HG02588 (cell line): ENCODE results near the gene APOL2.
"Not testable (repeated sequence)": the region's sequence is repeated elsewhere in the genome, so short reads cannot be mapped to it uniquely, and the experiment has no call there.

ENCODE experiments used
- ATAC-seq: cut with Tn5 transposase; IDR thresholded peaks from one replicate; pipeline ENCODE4 v1.9.1; 2021; ENCODE audit warnings: mild to moderate bottlenecking, moderate library complexity; ENCODE audit not compliant: unreplicated experiment

Gene APOL2, protein sequence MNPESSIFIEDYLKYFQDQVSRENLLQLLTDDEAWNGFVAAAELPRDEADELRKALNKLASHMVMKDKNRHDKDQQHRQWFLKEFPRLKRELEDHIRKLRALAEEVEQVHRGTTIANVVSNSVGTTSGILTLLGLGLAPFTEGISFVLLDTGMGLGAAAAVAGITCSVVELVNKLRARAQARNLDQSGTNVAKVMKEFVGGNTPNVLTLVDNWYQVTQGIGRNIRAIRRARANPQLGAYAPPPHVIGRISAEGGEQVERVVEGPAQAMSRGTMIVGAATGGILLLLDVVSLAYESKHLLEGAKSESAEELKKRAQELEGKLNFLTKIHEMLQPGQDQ

DNA sequence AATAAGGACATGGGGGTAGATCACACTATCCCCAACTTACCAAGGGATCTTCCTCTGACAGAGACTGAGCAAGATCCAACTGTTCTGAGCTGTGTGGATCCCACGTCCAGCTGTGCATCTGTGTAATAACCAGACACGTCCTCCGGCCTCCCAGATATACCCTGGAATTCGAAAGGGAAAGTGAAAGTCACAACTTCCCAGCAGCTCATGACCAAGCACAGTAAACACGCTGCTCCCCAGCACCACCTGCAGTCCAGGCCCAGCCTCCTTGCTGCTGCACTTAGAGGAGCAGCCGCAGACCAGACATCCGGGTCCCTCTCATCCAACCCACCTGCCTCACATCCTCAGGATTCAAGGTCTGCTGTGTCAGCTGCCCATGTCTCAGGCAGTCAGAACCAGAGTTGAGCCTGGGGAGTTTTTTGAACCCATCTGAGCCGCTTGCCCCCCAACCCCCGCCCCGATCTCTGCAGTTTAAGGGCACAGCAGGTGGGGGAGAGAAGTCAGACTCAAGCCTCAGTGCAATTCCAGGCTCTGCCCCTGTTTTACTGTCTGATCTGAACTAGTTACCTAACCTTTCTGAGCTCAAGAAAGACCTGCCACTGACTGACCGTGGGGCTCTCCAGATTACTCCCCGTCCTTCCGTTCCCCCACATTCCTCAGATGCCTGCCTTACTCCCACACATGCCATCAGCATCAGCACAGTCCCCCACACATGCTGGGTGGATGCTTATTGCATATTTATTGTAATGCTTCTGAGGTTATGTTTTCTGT is at the start of gene APOL2:
APOL2 (minus strand) TSS at position 127 of the 771 bp plus-strand sequence. CDS start 6,365 bp downstream, outside the sequence.
- peak; percentile 76 for ATAC-seq

DNA sequence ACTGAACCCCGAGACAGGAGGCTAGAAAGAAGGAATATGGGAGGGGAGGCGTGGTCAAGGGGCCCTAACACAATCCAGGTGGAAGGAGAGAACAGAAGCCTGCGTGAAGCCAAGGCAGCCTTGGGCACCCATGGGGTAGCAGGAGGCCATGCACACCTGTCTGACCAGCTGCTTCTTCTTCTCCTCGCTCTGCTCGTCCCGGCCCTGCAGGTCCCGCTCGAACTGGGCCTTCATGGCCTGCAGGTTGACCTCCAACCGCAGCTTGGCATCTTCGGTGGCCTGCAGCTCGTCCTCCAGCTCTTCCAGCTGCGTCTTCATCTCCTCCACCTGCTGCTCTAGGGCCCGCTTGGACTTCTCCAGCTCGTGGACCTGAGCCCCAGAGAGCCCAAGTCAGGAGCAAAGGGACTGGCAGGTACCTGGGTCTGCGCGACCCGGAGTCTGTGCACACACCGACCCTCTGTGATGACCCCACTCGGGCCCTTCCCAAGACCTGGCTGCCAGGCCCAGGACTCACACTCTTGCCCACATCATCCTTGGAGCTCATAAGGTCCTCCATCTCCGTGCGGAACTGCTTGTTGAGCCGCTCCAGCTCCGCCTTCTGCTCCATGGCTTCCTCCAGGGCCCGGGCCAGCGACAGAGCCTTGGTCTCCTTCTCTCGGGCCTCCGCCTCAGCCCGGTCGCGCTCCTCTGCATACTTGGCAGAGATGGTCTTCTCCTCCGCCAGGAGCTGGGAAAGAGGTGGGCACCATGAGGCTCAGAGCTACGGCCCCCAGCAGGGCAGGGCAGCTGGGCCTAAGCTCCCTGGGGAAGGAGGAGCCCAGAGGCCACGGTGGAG is 49.5 kb upstream of the APOL2 start:
- ATAC-seq, result no peak

DNA sequence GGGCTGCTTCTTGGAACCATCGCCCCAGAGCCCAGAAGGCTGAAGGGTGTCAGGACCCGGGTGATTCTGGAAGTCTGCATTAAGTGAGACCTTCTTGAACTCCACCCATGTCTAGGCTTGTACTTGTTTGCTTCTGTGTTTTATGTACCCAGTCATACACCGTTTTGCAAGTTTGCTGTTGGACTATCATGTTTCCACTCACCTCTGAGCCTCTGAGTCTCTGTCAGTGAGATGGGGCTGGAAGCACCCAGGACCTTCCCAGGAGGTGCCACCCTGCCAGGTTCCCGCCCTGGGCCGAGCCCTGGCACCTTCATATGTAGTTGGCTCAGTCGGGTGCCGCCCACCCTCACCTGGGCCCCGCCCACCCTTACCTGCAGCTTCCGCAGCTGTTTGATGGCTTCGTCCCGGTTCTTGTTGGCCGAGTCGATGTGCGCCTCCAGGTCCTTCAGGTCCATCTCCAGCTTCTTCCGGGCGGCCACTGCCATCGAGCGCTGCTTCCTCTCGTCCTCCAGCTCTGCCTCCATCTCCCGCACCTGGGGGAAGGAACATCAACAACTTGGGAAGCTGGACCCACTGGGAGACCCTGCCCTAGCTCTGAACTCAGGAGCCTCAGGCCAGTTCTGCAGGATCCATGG is 48.7 kb upstream of the APOL2 start:
- ATAC-seq, result no peak

DNA sequence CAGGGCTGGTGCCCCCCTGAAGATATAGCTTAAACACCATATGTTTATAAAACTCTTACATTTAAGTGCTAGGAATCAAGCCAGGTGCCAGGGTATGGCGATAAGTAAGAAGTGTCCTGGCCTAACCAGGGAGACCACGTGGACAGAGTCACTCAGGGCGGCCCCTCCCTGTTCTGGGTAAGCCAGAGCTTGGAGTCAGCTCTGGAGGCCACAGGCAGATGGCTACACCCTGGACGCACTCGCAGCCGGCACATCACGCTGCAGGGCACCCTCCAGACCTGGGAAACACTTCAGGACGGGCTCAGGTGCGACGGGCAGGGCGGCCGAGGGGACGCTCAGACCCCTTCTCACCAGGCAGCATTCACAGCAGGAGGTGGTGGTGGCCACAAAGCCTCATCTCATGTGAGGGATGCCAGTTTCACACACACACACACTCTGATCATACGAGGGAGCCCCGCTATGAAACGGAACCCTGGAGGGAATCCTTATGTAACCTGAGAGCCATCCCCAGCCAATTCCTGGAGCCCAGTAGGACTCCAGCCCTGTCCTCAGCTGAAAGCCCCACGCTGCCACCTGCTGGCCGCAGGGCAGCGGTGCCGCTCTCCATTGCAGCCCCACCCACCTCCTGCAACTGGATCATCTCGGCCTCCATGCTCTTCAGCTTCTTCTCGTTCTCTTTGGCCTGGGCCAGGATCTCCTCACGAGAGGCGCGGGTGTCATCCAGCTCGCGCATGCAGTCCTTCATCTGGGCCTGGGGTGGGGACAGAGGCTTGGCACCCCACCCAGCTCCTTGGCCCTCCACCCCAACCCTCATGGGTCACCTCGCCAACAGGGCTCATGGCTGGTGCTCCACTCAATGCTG is 47.0 kb upstream of the APOL2 start:
- no peak for ATAC-seq

DNA sequence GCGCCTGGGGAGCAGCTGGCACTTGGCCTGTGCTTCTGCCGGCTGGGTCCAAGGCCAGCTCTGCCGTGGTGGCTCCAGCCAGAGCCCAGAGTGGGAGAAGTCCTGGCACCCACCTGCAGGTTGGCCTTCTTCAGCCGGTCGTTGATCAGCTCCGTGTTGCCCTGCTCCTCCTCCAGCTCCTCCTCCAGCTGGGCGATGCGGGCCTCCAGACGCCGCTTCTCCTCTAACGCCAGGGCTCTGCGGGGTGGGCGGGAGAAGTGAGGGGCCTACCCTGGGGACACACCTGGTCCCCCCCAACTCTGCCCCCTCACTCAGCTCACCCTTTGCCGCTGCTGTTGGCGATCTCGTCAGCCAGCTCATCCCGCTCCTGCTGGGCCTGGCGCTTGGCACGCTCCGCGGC is 46.2 kb upstream of the APOL2 start:
- ATAC-seq, result no peak

DNA sequence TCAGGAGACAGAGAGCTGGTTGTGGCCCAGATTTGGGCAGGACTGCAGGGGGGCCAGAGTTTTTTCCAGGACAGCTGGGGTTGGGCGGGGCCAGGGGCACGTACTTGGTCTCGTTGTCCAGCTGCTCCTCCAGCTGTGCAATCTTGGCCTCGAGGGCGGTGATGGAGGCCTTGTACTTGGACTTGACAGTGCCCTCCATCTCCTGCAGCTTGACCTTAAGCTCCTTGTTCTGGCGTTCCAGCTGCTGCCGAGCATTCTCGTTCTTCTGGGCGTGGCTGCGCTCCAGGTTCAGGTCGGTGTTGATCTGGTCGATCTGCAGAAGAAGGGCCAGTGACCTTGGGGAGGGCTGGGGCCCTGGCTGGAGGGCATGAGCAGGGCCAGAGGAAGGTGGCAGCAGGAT is 45.7 kb upstream of the APOL2 start:
- no peak for ATAC-seq

DNA sequence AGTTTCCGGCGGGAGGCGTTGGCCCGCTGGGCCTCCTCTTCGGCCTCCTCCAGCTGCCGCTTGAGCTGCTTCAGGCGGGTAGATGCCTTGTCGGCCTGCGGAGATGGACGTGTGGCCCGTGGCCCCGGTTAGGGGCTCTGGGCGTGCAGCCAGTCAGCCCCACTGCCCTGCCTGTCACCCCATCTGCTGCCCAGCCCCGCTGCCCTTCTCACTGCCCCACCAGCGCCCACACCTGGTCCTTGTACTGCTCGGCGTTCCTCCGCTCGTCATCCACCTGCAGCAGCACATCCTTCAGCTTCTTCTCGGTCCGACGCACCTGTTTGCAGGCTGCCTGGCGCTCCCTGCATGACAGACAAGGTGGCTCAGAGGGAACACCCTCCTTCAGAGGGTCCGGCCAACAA is 44.8 kb upstream of the APOL2 start:
- ATAC-seq, result no peak

DNA sequence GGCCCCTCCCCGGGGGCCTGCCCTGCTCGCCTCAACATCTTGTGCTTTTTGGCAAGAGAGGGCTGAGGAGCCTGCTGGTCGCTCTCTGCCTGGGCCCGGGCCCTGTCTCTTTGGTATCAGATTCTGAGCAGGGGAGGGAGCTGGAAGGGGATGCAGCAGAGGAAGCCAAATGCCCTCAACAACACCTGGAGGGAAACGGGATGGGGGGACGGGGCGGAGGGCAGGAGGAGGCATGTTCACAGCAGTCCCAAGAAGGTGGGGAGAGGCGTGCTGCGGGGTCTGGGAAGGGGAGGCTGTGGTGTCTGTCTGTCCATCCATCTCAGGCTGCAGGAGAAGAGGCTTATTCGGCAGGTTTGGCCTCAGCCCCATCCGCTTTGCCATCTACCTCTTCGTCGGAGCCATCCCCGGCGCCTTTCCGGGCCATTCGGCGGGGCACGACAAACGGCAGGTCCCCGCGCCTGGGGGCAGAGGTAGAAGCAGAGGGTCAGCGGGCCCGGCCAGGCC is 43.1 kb upstream of the APOL2 start:
- ATAC-seq, result no peak

DNA sequence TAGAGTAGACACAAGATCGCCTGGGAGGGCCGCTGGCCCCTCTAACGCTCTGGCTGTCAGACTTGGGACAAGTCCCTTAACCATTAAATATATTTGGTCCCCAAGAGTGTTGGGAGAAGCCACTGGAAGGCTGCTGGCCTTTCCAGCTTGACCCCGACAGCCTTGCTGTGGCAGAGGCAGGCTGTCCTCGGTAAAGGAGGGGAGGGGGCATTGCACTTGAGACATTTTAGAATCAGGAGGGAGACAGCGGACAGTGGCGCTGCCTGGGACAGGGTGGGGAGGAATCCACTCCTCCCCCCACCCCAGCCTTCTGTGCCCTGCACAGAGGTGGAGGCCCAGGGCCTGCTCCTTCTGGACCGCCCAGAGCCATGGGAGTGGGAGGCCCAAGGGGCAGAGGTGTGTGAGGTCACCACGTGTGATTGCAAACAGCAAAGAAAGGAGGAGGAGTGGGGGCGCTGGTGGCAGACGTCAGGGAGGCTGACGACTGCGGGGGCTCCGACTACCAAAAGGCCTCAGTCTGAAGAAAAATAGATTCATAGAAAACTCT is 42.5 kb upstream of the APOL2 start:
- no peak for ATAC-seq

DNA sequence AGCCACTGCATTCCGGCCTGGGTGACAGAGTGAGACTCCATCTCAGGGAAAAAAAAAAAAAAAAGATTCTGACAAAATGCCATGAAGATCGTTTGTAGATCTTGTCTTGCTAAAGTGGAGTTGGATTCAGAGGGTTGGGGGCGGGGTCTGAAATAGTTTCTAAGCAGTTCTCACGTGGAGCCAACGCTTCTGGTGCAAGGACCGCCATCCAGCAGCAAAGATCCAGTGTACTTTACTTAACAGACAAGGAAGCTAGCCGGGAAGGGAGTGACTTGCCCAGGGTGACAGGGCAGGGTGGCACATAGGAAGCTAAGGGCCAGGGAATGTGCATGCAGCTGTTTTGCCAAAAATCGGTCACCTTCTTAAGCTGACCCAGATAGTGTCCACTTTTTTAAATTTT is 41.1 kb upstream of the APOL2 start:
- ATAC-seq, result no peak

DNA sequence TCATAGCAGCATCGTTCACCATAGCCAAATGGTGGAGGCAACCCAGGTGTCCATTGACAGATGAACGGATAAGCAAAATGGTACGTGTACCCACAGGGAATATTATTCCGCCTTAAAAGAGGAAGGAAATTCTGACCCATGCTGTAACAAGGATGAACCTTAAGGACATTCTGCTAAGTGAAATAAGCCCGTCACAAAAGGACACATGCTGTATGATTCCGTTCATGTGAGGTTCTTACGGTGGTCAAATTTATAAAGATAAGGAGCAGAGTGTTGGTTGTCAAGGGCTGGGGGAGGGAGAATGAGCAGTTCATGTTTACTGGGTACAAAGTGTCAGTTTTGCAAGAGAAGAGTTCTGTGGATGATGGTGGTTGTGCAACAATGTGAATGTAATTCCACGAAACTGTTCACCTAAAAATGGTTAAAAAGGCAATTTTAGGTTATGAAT is 39.9 kb upstream of the APOL2 start:
- no peak for ATAC-seq

DNA sequence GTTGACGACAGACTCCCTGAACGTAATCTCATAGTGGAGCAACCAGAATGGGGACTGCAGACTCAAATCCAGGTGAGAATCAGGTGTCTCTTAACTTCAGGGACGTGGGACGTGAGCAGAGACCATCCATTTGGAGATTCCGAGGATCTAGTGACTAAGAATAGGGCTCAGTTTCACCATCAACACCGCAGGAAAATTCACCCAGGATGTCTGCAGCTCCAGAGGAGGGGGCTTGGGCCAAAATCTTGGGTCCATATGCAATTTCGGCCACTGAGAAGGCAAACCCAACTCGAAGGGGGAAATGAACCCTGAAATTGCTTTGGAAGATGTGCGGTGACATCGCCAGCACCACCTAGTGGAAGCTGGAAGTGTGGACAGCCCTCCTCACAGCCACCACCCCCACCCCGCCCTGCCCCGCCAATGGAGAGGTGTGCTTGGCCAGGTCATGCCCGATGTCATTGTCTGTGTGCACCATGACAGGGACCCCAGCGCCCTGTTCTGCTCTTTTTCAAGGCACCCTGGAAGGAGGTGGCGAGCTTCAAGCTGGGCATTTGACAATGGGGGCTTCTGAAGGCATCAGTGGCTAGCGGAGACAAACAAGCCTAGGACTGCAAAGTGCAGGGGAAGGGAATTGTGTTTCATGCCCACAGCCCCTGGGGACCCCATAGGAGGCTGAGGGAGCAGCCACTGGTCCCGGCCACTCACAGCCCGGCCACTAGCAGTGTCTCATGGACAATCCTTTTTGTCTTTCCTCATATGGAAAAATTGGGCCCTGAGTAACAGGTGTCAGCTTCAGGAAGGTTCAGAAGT is 38.4 kb upstream of the APOL2 start:
- ATAC-seq, result no peak

DNA sequence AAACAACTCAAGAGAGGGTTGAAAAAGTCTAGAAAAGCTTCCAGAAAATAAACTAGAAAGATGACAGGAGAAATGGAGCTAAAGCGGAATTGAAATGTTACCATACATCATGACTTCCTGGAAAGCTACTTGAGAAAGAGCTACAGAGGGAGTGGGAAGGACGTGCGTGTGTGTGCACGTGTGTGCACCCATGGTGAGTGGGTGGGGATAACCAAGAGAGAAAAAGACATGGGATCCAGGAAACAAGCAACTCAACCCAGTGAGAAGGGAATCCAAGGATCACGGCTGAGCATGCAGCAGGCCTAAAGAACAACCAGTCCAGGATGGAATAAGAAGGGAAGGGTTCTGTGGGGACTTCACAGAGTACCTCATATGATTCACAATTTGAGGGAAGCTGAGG is 35.2 kb upstream of the APOL2 start:
- no peak for ATAC-seq

DNA sequence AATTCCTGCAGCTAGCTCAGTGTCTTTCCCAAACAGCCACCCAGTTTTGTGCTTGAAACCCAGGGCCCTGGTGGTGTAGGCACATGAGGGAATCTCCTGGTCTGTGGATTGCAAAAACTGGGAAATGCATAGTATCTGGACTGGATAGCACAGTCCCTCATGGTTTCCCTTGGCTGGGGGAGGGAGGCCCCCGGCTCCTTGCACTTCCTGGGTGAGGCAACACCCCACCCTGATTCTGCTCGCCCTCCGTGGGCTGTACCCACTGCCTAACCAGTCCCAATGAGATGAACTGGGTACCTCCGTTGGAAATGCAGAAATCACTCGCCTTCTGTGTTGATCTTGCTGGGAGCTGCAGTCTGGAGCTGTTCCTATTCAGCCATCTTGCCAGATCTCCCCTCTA is 32.6 kb upstream of the APOL2 start:
- not testable (repeated sequence) for ATAC-seq

DNA sequence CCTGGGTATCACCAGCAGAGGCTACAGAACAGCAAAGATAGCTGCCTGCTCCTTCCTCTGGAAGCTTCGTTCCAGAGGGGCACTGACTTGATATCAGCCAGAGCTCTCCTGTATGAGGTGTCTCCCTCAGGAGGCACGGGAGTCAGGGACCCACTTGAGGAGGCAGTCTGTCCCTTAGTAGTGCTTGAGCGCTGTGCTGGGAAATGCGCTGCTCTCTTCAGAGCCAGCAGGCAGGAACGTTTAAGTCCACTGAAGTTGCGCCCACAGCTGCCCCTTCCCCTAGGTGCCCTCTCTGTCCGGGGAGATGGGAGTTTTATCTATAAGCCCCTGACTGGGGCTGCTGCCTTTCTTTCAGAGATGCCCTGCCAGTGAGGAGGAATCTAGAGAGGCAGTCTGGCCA is 31.9 kb upstream of the APOL2 start:
- not testable (repeated sequence) for ATAC-seq

DNA sequence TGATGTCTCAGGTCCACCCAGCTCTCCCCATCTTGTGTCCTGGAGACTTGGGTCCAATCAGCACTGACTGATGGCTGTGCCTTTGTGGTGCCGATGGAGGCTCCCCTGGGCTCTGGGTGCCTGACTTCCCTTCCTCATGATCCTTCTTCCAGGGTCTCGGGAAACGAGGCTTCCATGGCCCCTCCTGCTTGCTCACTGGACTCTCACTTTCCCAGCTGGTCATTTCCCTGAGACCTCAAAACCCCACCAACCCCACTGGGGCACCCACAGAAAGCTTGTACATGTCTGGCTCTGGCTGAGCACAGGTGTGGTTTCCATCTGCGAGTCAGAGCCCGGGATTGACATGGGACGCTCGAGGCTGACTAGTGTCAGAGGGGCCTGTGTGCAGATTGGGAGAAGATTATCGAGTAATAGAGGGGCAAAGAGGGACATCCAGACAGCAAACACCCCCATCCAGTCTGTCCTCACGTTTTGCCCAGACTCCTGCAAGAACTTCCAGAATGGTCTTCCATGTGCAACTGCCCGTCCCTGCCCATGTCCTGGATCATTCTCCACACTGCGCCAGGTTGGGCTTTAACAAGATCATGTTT is 28.7 kb upstream of the APOL2 start:
- no peak for ATAC-seq

DNA sequence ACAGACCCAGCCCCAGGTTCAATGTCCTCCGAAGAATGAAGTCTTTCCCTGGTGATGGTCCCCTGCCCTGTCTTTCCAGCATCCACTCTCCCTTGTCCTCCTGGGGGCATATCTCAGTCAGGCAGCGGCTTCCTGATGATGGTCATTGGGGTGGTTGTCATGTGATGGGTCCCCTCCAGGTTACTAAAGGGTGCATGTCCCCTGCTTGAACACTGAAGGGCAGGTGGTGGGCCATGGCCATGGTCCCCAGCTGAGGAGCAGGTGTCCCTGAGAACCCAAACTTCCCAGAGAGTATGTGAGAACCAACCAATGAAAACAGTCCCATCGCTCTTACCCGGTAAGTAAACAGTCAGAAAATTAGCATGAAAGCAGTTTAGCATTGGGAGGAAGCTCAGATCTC is 27.7 kb upstream of the APOL2 start:
- no peak for ATAC-seq
